22Rv1 (cell line): ENCODE measurements around the gene C6orf120.

Experiments
- H3K27ac ChIP-seq: fragments of 450-650 bp; 2 replicates; pipeline ENCODE4 v1.5.1; 2017
- CTCF ChIP-seq: fragments of 450-650 bp; IDR thresholded peaks from 2 replicates; pipeline ENCODE4 v1.5.1; 2017; ENCODE audit warnings: mild to moderate bottlenecking
- ZFX ChIP-seq: fragments of 450-650 bp; IDR thresholded peaks from 2 replicates; pipeline ENCODE4 v1.6.1; 2017; ENCODE audit warnings: antibody characterized with exemption, borderline replicate concordance

C6orf120 gene

GRCh38 chr6:169667716-169668115 is 34.2 kb upstream of the C6orf120 start:
- no peak for TF ChIP-seq CTCF
- no peak for TF ChIP-seq ZFX
- H3K27ac ChIP-seq: no peak overlapping the region

GRCh38 chr6:169668203-169668847 is 33.6 kb upstream of the C6orf120 start:
- no peak overlapping the region for H3K27ac ChIP-seq
- TF ChIP-seq CTCF: no peak
- no peak for TF ChIP-seq ZFX

GRCh38 chr6:169669147-169669546 is 32.8 kb upstream of the C6orf120 start:
- H3K27ac ChIP-seq: no peak overlapping the region
- TF ChIP-seq CTCF: no peak
- TF ChIP-seq ZFX: no peak

- no peak overlapping the region for H3K27ac ChIP-seq
- no peak for TF ChIP-seq CTCF
- no peak for TF ChIP-seq ZFX
These were observed 32.0 kb upstream of the C6orf120 start for GRCh38 chr6:169669889-169670288.

GRCh38 chr6:169671563-169671962 is 30.4 kb upstream of the C6orf120 start:
- no peak overlapping the region for H3K27ac ChIP-seq
- TF ChIP-seq CTCF (no peak), ZFX (no peak)

GRCh38 chr6:169675011-169675410 is 26.9 kb upstream of the C6orf120 start:
- TF ChIP-seq CTCF (no peak), ZFX (no peak)
- no peak overlapping the region for H3K27ac ChIP-seq

- TF ChIP-seq ZFX: no peak
- TF ChIP-seq CTCF: no peak
- no peak overlapping the region for H3K27ac ChIP-seq
These were observed 24.8 kb upstream of the C6orf120 start for GRCh38 chr6:169677096-169677495.
